Effector CD8-positive, alpha-beta T cell (primary cell): ENCODE data around the gene CPSF4.
"Not testable (repeated sequence)": the region's sequence is repeated elsewhere in the genome, so short reads cannot be mapped to it uniquely, and the experiment has no call there.

ENCODE experiments used
- DNase-seq: peaks from one replicate; lab custom pipeline; 2025; lab: John Stamatoyannopoulos, UW

CPSF4 gene

GRCh38 chr7:99490878-99491277, 52.1 kb downstream of the CPSF4 start:
- DNase-seq = no peak

DNA sequence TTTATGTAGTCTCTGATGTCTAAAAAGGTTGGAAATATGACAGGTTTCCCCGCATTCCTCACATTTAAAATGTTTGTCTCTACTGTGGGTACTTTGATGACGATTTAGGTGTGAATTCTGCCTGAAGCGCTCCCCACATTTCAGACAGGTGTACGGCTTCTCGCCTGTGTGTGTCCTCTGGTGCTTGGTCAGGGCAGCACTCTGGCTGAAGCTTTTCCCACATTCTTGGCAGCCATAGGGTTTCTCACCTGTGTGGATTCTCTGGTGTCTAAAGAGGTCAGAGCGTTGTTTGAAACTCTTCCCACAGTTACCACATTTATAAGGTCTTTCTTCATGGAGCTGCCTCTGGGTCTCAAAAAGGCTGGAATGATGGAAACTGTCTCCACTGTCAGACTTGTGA, 55.1 kb downstream of the CPSF4 start:
- no peak for DNase-seq

- no peak for DNase-seq
Observed at GRCh38 chr7:99497766-99498545, 59.2 kb downstream of the CPSF4 start.

GRCh38 chr7:99498546-99498944, 59.8 kb downstream of the CPSF4 start:
- DNase-seq = no peak

DNA sequence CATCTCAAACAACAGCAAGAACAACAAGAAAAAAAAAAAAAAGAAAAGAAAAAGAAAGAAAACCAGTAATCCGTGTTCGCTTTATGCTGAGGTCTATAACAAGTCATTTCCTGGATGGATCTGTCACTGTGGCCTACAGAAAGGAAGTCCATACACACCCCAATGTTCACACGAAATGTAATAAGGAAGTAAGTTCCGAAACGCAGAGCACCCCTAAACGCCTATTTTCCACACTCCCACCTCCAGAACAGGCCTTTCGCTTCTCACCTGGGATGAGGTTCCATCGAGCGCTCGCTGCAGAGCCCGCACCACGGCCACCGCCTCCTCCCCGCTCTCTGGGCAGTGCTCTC, 60.6 kb downstream of the CPSF4 start:
- DNase-seq = no peak

GRCh38 chr7:99499721-99500636, 61.2 kb downstream of the CPSF4 start, which contains the start of gene ZNF394:
Gene ZNF394, minus strand, starts transcription at chr7:99500281. Its CDS starts 188 bp downstream, at chr7:99500093.
- peak; percentile 80 for DNase-seq

DNA sequence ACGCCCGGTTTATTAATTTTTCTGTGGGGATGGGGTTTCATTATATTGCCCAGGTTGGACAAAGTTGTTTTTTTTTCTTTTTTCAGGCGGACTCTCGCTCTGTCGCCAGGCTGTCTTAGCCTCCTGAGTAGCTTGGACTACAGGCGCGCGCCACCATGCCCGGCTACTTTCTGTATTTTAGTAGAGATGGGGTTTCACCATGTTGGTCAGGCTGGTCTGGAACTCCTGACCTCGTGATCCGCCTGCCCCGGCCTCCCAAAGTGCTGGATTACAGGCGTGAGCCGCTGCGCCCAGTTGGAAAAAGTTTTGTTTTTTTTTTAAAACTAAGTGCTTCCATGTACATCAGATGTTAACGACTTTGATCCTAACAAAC, 61.9 kb downstream of the CPSF4 start:
- no peak for DNase-seq

DNA sequence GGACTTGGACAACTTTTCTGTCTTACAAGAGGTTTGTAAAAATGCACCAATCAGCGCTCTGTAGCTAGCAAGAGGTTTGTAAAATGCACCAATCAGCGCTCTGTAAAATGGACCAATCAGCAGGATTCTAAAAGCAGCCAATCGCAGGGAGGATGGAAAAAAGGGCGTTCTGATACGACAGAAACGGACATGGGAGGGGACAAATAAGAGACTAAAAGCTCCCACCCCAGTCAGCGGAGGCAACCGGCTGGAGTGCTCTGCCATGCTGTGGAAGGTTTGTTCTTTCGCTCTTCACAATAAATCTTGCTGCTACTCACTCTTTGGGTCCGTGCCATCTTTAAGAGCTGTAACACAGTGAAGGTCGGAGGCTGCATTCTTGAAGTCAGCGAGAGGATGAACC, 62.5 kb downstream of the CPSF4 start:
- DNase-seq = not testable (repeated sequence)

DNA sequence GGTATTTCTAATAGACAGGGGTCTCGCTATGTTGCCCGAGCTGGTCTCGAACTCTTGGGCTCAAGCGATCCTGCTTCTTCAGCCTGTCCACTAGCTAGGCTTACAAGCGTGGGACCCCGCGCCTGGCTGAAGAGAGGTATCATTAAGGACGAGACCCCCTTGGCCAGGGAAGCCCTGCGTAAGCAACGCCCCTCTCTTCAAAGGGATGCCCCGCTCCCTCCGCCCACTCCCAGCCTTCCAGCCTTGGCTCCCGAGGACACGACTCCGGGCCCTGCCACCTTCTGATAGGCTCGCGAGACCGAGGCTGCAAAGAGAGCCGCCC, 65.5 kb downstream of the CPSF4 start:
- no peak for DNase-seq

DNA sequence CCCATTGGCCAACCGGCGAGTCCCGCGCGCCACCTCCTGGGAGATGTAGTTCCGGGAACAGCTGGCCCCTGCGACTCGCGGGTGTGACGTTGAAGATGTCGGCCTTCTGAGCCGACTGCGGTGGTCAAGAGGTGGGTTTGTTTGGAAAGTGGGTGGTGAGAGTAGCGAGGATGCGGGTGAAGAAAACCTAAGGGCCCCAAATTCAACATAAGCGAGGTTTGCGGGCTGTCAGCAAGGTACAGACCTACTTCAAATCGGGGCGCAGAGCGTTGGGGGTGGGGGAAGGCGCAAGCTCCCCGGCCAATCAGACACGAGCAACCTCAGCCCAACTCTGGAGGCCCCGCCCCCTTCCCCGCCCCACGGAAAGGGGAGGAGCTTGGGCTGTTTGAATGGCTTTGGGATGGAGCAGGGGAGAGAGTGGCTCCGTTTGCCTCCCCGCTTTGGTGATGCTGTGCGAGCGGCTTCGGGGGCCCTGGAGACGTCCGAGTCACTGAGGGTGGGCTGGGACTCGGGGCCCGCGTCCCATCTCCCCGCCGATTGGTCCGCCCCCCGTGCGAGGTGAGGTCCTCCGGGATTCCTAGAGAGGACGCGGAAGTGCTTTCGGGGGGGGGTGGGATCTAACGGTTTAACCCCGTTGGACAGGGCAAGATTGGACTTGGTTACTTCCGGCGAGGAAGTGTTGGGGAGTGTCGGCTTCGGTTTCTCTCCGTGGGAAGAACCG, 66.0 kb downstream of the CPSF4 start, which contains the start of gene ZKSCAN5:
Gene ZKSCAN5, plus strand, starts transcription at position 60 of the 721 bp plus-strand sequence. CDS start 1,383 bp downstream, outside the sequence.
- peak; percentile 96 for DNase-seq

DNA sequence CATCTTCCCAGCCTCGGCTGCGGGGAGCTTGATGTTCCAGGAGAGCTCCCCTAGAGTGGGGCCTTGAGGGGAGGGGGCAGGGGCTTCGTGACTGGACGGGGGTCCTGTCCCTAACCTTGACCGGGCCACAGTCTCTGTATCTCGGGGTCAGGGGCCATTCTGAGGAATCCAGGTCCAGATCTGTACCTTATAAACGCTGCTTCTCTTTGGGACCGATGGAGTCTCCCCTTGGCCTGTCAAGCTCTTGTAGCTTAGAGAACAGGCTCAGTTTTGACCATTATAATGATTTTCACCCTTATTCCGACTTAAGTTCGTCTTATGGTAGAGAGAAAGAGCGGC, 66.5 kb downstream of the CPSF4 start:
- no peak for DNase-seq
